ENCODE results near the gene SYT8. TPM values are rescaled to one million over a fixed set of nuclear protein-coding genes. Genes with fewer than 3 reads are reported as not detected.

The SYT8 gene
- total RNA-seq, 1 experiment from 2014 or later = not detected

- Histone ChIP-seq H3K18ac (ENCODE audit: insufficient read length, low read depth, low read length) (no peak overlapping the region), H4K8ac (replicated peaks; ENCODE audit: insufficient read length, low read depth, low read length) (no peak overlapping the region), H4K91ac (ENCODE audit: insufficient read length, low read depth, low read length) (no peak overlapping the region), H3K4ac (ENCODE audit: low read depth, low read length) (no peak overlapping the region), H3K27me3 (ENCODE audit: insufficient read depth, low read length) (no peaks in the 10 kb centered on the region), H3K56ac (ENCODE audit: insufficient read length, low read depth, low read length) (no peak overlapping the region), H3K23me2 (ENCODE audit: insufficient read length, low read depth, low read length, poor library complexity, severe bottlenecking) (no peaks in the 10 kb centered on the region), H2BK12ac (ENCODE audit: insufficient read length, low read depth, low read length) (no peak overlapping the region), H3K14ac (ENCODE audit: insufficient read depth, low read length) (no peak overlapping the region; the same call in 1 of the 2 replicates), H3K27ac (ENCODE audit: insufficient read length, low read depth, low read length) (no peak overlapping the region), H2AK5ac (ENCODE audit: insufficient read length, low read length) (no peak overlapping the region), H2BK120ac (ENCODE audit: low read depth, low read length, poor library complexity, severe bottlenecking) (no peak overlapping the region), H3K9me3 (ENCODE audit: control insufficient read depth, low read depth, low read length) (no peaks in the 10 kb centered on the region), H2BK20ac (ENCODE audit: low read depth, low read length, poor library complexity, severe bottlenecking) (no peak overlapping the region), H3T11ph (ENCODE audit: low read length) (no peak overlapping the region), H3K23ac (ENCODE audit: insufficient read length, low read depth, low read length) (no peak overlapping the region), H3K4me2 (ENCODE audit: insufficient read depth, insufficient read length, low read length) (no peak overlapping the region), H3K79me1 (ENCODE audit: insufficient read depth, low read depth, low read length, poor library complexity, severe bottlenecking) (no peaks in the 10 kb centered on the region), H4K20me1 (ENCODE audit: control insufficient read depth, insufficient read depth, insufficient read length) (no peaks in the 10 kb centered on the region), H3K79me2 (ENCODE audit: insufficient read depth, low read length) (no peaks in the 10 kb centered on the region), H3K9ac (ENCODE audit: extremely low read depth, insufficient read length, low read length) (no peak overlapping the region), H2AFZ (ENCODE audit: low read length) (no peak overlapping the region), H2BK5ac (ENCODE audit: insufficient read length, low read length) (no peak overlapping the region), H2BK15ac (ENCODE audit: low read depth, low read length) (no peak overlapping the region), H3K4me1 (ENCODE audit: insufficient read depth, low read length) (no peaks in the 10 kb centered on the region), H4K5ac (ENCODE audit: insufficient read length, low read depth, low read length) (no peak overlapping the region)
- DNase-seq = no peak
- Mint-ChIP-seq H3K27me3 (ENCODE audit: low read depth) (peaks cover 21% of the 10 kb centered on the region), H3K27ac (no peak overlapping the region), H3K4me1 (peaks cover 2 to 5% of the 10 kb centered on the region in 2 experiments; a peak in 3 of 4 replicates), H3K9me3 (no peaks in the 10 kb centered on the region; a peak in 1 of 5 replicates), H3K4me3 (no peak overlapping the region), H3K36me3 (ENCODE audit: insufficient read depth in 1 of 3, low read depth in 3 of 3) (no peaks in the 10 kb centered on the region)
- TF ChIP-seq, protein P1, sequence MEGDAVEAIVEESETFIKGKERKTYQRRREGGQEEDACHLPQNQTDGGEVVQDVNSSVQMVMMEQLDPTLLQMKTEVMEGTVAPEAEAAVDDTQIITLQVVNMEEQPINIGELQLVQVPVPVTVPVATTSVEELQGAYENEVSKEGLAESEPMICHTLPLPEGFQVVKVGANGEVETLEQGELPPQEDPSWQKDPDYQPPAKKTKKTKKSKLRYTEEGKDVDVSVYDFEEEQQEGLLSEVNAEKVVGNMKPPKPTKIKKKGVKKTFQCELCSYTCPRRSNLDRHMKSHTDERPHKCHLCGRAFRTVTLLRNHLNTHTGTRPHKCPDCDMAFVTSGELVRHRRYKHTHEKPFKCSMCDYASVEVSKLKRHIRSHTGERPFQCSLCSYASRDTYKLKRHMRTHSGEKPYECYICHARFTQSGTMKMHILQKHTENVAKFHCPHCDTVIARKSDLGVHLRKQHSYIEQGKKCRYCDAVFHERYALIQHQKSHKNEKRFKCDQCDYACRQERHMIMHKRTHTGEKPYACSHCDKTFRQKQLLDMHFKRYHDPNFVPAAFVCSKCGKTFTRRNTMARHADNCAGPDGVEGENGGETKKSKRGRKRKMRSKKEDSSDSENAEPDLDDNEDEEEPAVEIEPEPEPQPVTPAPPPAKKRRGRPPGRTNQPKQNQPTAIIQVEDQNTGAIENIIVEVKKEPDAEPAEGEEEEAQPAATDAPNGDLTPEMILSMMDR (conservative IDR thresholded peaks at IDR 0.05) = no peak
- no CpG with 5 or more reads among the region's 12 CpGs for WGBS (ENCODE audit: extremely low coverage, insufficient read length, low lambda C conversion rate)
Measured at GRCh38 chr11:1870326-1870696, 35.5 kb downstream of the SYT8 start.

All from H9 (cell line).